NK-92 (cell line): Measurements from ENCODE around the gene S1PR2.
A peak's percentile ranks its signal among the peaks of the same experiment; 100 is the strongest.
"Not testable (repeated sequence)": the region's sequence is repeated elsewhere in the genome, so short reads cannot be mapped to it uniquely, and the experiment has no call there.

Experiments used
- DNase-seq: peaks from one replicate; lab custom pipeline; 2025; ENCODE audit not compliant: unreplicated experiment; lab: John Stamatoyannopoulos, UW

The S1PR2 gene

GRCh38 chr19:10254244-10254643, 23.1 kb upstream of the S1PR2 start:
- DNase-seq: no peak

- no peak for DNase-seq
Observed at GRCh38 chr19:10252707-10253106, 21.6 kb upstream of the S1PR2 start.

- DNase-seq: peak; percentile 85
Observed at GRCh38 chr19:10251792-10252694, 20.9 kb upstream of the S1PR2 start, which contains the start of gene MRPL4. TSS of gene MRPL4 (plus strand) at chr19:10252214. CDS start at chr19:10252254, 40 bp downstream.

GRCh38 chr19:10246511-10246910, 15.4 kb upstream of the S1PR2 start:
- no peak for DNase-seq

- no peak for DNase-seq
Observed at GRCh38 chr19:10245189-10245939, 14.2 kb upstream of the S1PR2 start.

GRCh38 chr19:10243606-10244005, 12.5 kb upstream of the S1PR2 start:
- no peak for DNase-seq

GRCh38 chr19:10241826-10242449, 10.8 kb upstream of the S1PR2 start:
- DNase-seq: not testable (repeated sequence)

- no peak for DNase-seq
Observed at GRCh38 chr19:10238172-10238783, 7.1 kb upstream of the S1PR2 start.

GRCh38 chr19:10237702-10238101, 6.6 kb upstream of the S1PR2 start:
- DNase-seq: no peak

GRCh38 chr19:10235409-10235808, 4.3 kb upstream of the S1PR2 start:
- DNase-seq: not testable (repeated sequence)

- DNase-seq: no peak
Observed at GRCh38 chr19:10235003-10235402, 3.9 kb upstream of the S1PR2 start.

- no peak for DNase-seq
Observed at GRCh38 chr19:10233946-10234345, 2.8 kb upstream of the S1PR2 start.

- no peak for DNase-seq
Observed at GRCh38 chr19:10231612-10232228, 589 bp upstream of the S1PR2 start.

GRCh38 chr19:10230173-10230860, 814 bp downstream of the S1PR2 start:
- DNase-seq: no peak

GRCh38 chr19:10228920-10229319, 2.2 kb downstream of the S1PR2 start:
- DNase-seq: no peak

GRCh38 chr19:10228393-10228792, 2.7 kb downstream of the S1PR2 start:
- DNase-seq: no peak

GRCh38 chr19:10227026-10227971, 3.8 kb downstream of the S1PR2 start:
- DNase-seq: no peak

GRCh38 chr19:10226376-10227025, 4.6 kb downstream of the S1PR2 start:
- no peak for DNase-seq

- no peak for DNase-seq
Observed at GRCh38 chr19:10226021-10226375, 5.1 kb downstream of the S1PR2 start.
